Measurements from ENCODE around the gene CNTNAP5.

The CNTNAP5 gene

GRCh38 chr2:124535816-124536215 is 510.7 kb downstream of the CNTNAP5 start:
- intact Hi-C loops (cut with DNase I; ENCODE audit: low total_unique reads), result no loop called here
- no peaks in the 10 kb centered on the region for H3K36me3 ChIP-seq
- no peaks in the 10 kb centered on the region for H3K27me3 ChIP-seq
- H3K27ac ChIP-seq, result no peak overlapping the region
- no peaks in the 10 kb centered on the region for H3K4me1 ChIP-seq
- no peak for TF ChIP-seq CTCF (IDR thresholded peaks at IDR 0.05)
- no peaks in the 10 kb centered on the region for H3K9me3 ChIP-seq
- H3K4me3 ChIP-seq, result no peak overlapping the region
- DNase-seq, result no peak

GRCh38 chr2:124536591-124536990 is 511.5 kb downstream of the CNTNAP5 start:
- TF ChIP-seq CTCF (IDR thresholded peaks at IDR 0.05), result no peak
- H3K27ac ChIP-seq, result no peak overlapping the region
- H3K4me3 ChIP-seq, result no peak overlapping the region
- intact Hi-C loops (cut with DNase I; ENCODE audit: low total_unique reads), result no loop called here
- H3K27me3 ChIP-seq, result no peaks in the 10 kb centered on the region
- H3K9me3 ChIP-seq, result no peaks in the 10 kb centered on the region
- H3K36me3 ChIP-seq, result no peaks in the 10 kb centered on the region
- no peaks in the 10 kb centered on the region for H3K4me1 ChIP-seq
- DNase-seq, result no peak

- intact Hi-C loops (cut with DNase I; ENCODE audit: low total_unique reads), result no loop called here
- no peak for TF ChIP-seq CTCF (IDR thresholded peaks at IDR 0.05)
- Histone ChIP-seq H3K27me3 (no peaks in the 10 kb centered on the region), H3K9me3 (no peaks in the 10 kb centered on the region), H3K4me3 (no peak overlapping the region), H3K27ac (no peak overlapping the region), H3K36me3 (no peaks in the 10 kb centered on the region), H3K4me1 (no peaks in the 10 kb centered on the region)
- no peak for DNase-seq
These were observed 513.5 kb downstream of the CNTNAP5 start for GRCh38 chr2:124538549-124538948.

GRCh38 chr2:124540805-124541204 is 515.7 kb downstream of the CNTNAP5 start:
- Histone ChIP-seq H3K4me1 (no peaks in the 10 kb centered on the region), H3K9me3 (no peaks in the 10 kb centered on the region), H3K36me3 (no peaks in the 10 kb centered on the region), H3K4me3 (no peak overlapping the region), H3K27ac (no peak overlapping the region), H3K27me3 (no peaks in the 10 kb centered on the region)
- intact Hi-C loops (cut with DNase I; ENCODE audit: low total_unique reads), result no loop called here
- no peak for DNase-seq
- no peak for TF ChIP-seq CTCF (IDR thresholded peaks at IDR 0.05)

GRCh38 chr2:124542932-124543640 is 518.0 kb downstream of the CNTNAP5 start:
- no peak overlapping the region for H3K27ac ChIP-seq
- intact Hi-C loops (cut with DNase I; ENCODE audit: low total_unique reads), result no loop called here
- no peak for TF ChIP-seq CTCF (IDR thresholded peaks at IDR 0.05)
- H3K27me3 ChIP-seq, result no peaks in the 10 kb centered on the region
- no peaks in the 10 kb centered on the region for H3K36me3 ChIP-seq
- H3K4me1 ChIP-seq, result no peaks in the 10 kb centered on the region
- H3K9me3 ChIP-seq, result no peaks in the 10 kb centered on the region
- no peak for DNase-seq
- H3K4me3 ChIP-seq, result no peak overlapping the region

GRCh38 chr2:124547700-124548099 is 522.6 kb downstream of the CNTNAP5 start:
- H3K4me3 ChIP-seq, result no peak overlapping the region
- H3K36me3 ChIP-seq, result no peaks in the 10 kb centered on the region
- no peak overlapping the region for H3K27ac ChIP-seq
- no peaks in the 10 kb centered on the region for H3K9me3 ChIP-seq
- H3K4me1 ChIP-seq, result no peaks in the 10 kb centered on the region
- intact Hi-C loops (cut with DNase I; ENCODE audit: low total_unique reads), result no loop called here
- no peak for TF ChIP-seq CTCF (IDR thresholded peaks at IDR 0.05)
- no peak for DNase-seq
- no peaks in the 10 kb centered on the region for H3K27me3 ChIP-seq

Data from tibial artery (tissue), 4 donors.